ENCODE results near the gene HMGCS1. TPM values are rescaled to one million over a fixed set of nuclear protein-coding genes. Genes with fewer than 3 reads are reported as not detected.

HMGCS1 gene
- total RNA-seq, 1 donor from 2014 or later, result 146 TPM

DNA sequence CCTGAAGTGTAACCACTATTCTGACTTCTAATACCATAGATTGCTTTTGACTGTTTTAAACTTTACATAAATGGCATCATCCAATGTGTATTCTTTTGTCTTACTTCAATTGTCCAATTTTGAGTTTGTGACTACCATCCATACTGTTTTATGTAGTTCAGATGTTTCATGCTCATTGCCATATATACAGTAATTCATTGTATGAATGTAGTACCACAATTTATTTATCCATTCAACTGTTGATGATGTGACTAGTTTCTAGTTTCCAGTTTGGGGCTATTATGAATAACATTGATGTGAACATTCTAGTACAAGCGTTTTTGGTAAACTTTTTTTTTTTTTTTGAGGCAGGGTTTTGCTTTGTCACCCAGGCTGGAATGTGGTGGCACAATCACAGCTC is 55.1 kb downstream of the HMGCS1 start:
- no peaks in the 10 kb centered on the region for H3K4me1 Mint-ChIP-seq (ENCODE audit: low read depth, unreplicated experiment)
- H3K4me3 Mint-ChIP-seq (ENCODE audit: unreplicated experiment), result no peak overlapping the region
- no peak overlapping the region for H3K4me2 ChIP-seq (ENCODE audit: low read length)
- no peaks in the 10 kb centered on the region for H3K27me3 ChIP-seq (ENCODE audit: insufficient read depth, low read length)
- FAIRE-seq (no peak), DNase-seq (ENCODE audit: low read depth) (no peak)
- H3K4me1 ChIP-seq (ENCODE audit: insufficient read depth, low read length), result no peaks in the 10 kb centered on the region
- H3K9me3 ChIP-seq (ENCODE audit: insufficient read depth, low read depth, low read length), result no peaks in the 10 kb centered on the region
- no peak overlapping the region for H3K27ac Mint-ChIP-seq (ENCODE audit: unreplicated experiment)
- H3K27ac ChIP-seq (ENCODE audit: low read depth, low read length), result no peak overlapping the region
- H3K36me3 Mint-ChIP-seq (ENCODE audit: low read depth, unreplicated experiment), result peaks cover 1% of the 10 kb centered on the region
- no peaks in the 10 kb centered on the region for H3K36me3 ChIP-seq (ENCODE audit: insufficient read depth, low read length)
- peaks cover 14% of the 10 kb centered on the region for H3K27me3 Mint-ChIP-seq (ENCODE audit: low read depth, unreplicated experiment)
- H4K20me1 ChIP-seq (ENCODE audit: insufficient read depth, low read length), result no peaks in the 10 kb centered on the region
- no peaks in the 10 kb centered on the region for H3K79me2 ChIP-seq (ENCODE audit: insufficient read depth, low read length)
- H2AFZ ChIP-seq (ENCODE audit: low read depth, low read length), result no peak overlapping the region
- no peak overlapping the region for H3K9ac ChIP-seq (ENCODE audit: low read length)
- no peak overlapping the region for H3K4me3 ChIP-seq (ENCODE audit: insufficient read depth, low read depth, low read length)
- peaks cover 9% of the 10 kb centered on the region for H3K9me3 Mint-ChIP-seq (ENCODE audit: unreplicated experiment)
- TF ChIP-seq, protein P1, sequence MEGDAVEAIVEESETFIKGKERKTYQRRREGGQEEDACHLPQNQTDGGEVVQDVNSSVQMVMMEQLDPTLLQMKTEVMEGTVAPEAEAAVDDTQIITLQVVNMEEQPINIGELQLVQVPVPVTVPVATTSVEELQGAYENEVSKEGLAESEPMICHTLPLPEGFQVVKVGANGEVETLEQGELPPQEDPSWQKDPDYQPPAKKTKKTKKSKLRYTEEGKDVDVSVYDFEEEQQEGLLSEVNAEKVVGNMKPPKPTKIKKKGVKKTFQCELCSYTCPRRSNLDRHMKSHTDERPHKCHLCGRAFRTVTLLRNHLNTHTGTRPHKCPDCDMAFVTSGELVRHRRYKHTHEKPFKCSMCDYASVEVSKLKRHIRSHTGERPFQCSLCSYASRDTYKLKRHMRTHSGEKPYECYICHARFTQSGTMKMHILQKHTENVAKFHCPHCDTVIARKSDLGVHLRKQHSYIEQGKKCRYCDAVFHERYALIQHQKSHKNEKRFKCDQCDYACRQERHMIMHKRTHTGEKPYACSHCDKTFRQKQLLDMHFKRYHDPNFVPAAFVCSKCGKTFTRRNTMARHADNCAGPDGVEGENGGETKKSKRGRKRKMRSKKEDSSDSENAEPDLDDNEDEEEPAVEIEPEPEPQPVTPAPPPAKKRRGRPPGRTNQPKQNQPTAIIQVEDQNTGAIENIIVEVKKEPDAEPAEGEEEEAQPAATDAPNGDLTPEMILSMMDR (IDR thresholded peaks at IDR 0.05; ENCODE audit: insufficient read depth, low read depth, low read length), result no peak
- TF ChIP-seq EZH2 (IDR thresholded peaks at IDR 0.05; ENCODE audit: insufficient read depth, low read length), result no peak

DNA sequence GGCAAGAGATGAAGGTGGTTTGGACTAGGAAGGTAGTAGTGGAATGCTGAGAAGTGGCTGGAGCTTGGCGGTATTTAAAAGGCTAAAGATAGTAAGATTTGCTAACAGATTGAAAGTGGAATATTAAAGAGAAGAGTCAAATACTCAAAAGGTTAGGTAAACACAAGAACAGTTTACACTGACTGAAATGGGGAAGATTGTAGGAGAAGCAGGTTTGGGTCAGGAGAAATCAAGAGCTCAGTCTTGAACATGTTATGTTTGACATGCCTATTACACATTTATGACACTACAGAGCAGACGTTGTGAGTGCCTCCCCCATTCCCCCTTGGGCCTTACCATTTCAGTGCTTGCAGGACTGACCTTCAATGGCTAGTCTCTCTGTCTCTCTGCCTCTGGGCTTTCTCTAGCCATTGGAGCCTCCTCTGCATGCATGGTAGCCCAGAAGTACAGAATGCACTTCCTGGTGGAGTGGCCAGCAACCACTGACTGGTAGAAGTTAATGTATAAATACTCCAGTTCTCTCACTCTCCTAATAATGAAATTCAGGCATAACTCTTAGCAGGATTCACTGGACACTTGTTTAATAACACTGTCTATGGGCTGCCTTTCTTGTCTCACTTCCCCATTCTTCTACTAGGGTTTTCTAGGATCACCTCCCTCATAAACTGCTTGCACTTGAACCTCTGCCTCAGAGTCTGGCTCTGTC is 56.8 kb downstream of the HMGCS1 start:
- H3K9me3 Mint-ChIP-seq (ENCODE audit: unreplicated experiment), result peaks cover 3% of the 10 kb centered on the region
- Histone ChIP-seq H3K4me1 (ENCODE audit: insufficient read depth, low read length) (no peaks in the 10 kb centered on the region), H3K27ac (ENCODE audit: low read depth, low read length) (no peak overlapping the region), H3K9ac (ENCODE audit: low read length) (no peak overlapping the region), H2AFZ (ENCODE audit: low read depth, low read length) (no peak overlapping the region), H3K79me2 (ENCODE audit: insufficient read depth, low read length) (no peaks in the 10 kb centered on the region), H3K4me2 (ENCODE audit: low read length) (no peak overlapping the region), H3K27me3 (ENCODE audit: insufficient read depth, low read length) (no peaks in the 10 kb centered on the region), H4K20me1 (ENCODE audit: insufficient read depth, low read length) (no peaks in the 10 kb centered on the region), H3K4me3 (ENCODE audit: insufficient read depth, low read depth, low read length) (no peak overlapping the region), H3K9me3 (ENCODE audit: insufficient read depth, low read depth, low read length) (no peaks in the 10 kb centered on the region), H3K36me3 (ENCODE audit: insufficient read depth, low read length) (no peaks in the 10 kb centered on the region)
- no peak overlapping the region for H3K27ac Mint-ChIP-seq (ENCODE audit: unreplicated experiment)
- no peak overlapping the region for H3K4me3 Mint-ChIP-seq (ENCODE audit: unreplicated experiment)
- no peaks in the 10 kb centered on the region for H3K4me1 Mint-ChIP-seq (ENCODE audit: low read depth, unreplicated experiment)
- peaks cover 9% of the 10 kb centered on the region for H3K27me3 Mint-ChIP-seq (ENCODE audit: low read depth, unreplicated experiment)
- FAIRE-seq, result no peak
- TF ChIP-seq, protein P1 (IDR thresholded peaks at IDR 0.05; ENCODE audit: insufficient read depth, low read depth, low read length), result no peak
- TF ChIP-seq EZH2 (IDR thresholded peaks at IDR 0.05; ENCODE audit: insufficient read depth, low read length), result no peak
- no peak for DNase-seq (ENCODE audit: low read depth)
- no peaks in the 10 kb centered on the region for H3K36me3 Mint-ChIP-seq (ENCODE audit: low read depth, unreplicated experiment)

- Histone ChIP-seq H3K79me2 (ENCODE audit: insufficient read depth, low read length) (no peaks in the 10 kb centered on the region), H3K4me1 (ENCODE audit: insufficient read depth, low read length) (no peaks in the 10 kb centered on the region), H3K4me3 (ENCODE audit: insufficient read depth, low read depth, low read length) (no peak overlapping the region), H2AFZ (ENCODE audit: low read depth, low read length) (no peak overlapping the region), H3K27ac (ENCODE audit: low read depth, low read length) (no peak overlapping the region), H4K20me1 (ENCODE audit: insufficient read depth, low read length) (no peaks in the 10 kb centered on the region), H3K9me3 (ENCODE audit: insufficient read depth, low read depth, low read length) (no peaks in the 10 kb centered on the region), H3K27me3 (ENCODE audit: insufficient read depth, low read length) (no peaks in the 10 kb centered on the region), H3K36me3 (ENCODE audit: insufficient read depth, low read length) (no peaks in the 10 kb centered on the region), H3K4me2 (ENCODE audit: low read length) (no peak overlapping the region), H3K9ac (ENCODE audit: low read length) (no peak overlapping the region)
- Mint-ChIP-seq H3K9me3 (ENCODE audit: unreplicated experiment) (no peaks in the 10 kb centered on the region), H3K4me3 (ENCODE audit: unreplicated experiment) (no peak overlapping the region), H3K36me3 (ENCODE audit: low read depth, unreplicated experiment) (no peaks in the 10 kb centered on the region), H3K27me3 (ENCODE audit: low read depth, unreplicated experiment) (peaks cover 9% of the 10 kb centered on the region), H3K27ac (ENCODE audit: unreplicated experiment) (no peak overlapping the region), H3K4me1 (ENCODE audit: low read depth, unreplicated experiment) (no peaks in the 10 kb centered on the region)
- no peak for TF ChIP-seq EZH2 (IDR thresholded peaks at IDR 0.05; ENCODE audit: insufficient read depth, low read length)
- TF ChIP-seq, protein P1 (IDR thresholded peaks at IDR 0.05; ENCODE audit: insufficient read depth, low read depth, low read length), result no peak
- DNase-seq (ENCODE audit: low read depth) (no peak), FAIRE-seq (no peak)
Observed at GRCh38 chr5:43255704-43256103, 57.5 kb downstream of the HMGCS1 start.

Measured in astrocyte (in vitro differentiated cells and primary cell).